Karpas-422 (cell line): ENCODE results near the gene GAS7. TPM values are rescaled to one million over a fixed set of nuclear protein-coding genes. Genes with fewer than 3 reads are reported as not detected.

ENCODE experiments used
- DNase-seq: peaks from one replicate; pipeline ENCODE4 v3.0.0-alpha.2; 2015
- H2AFZ ChIP-seq: fragments of 200-600 bp; sonication (generic); 2 replicates; pipeline ENCODE4 v1.6.1; 2014; ENCODE audit warnings: antibody characterized with exemption, low read length, mixed read lengths
- H3K27ac ChIP-seq: fragments of 200-600 bp; sonication (generic); 2 replicates; pipeline ENCODE4 v1.5.1; 2014; ENCODE audit warnings: mild to moderate bottlenecking, low read length, moderate library complexity
- H3K27me3 ChIP-seq: fragments of 200-600 bp; sonication (generic); 2 replicates; pipeline ENCODE4 v1.6.1; 2014; ENCODE audit warnings: low read length, mixed read lengths
- H3K36me3 ChIP-seq: fragments of 200-600 bp; sonication (generic); 2 replicates; pipeline ENCODE4 v1.6.1; 2014; ENCODE audit warnings: low read length, mixed read lengths; ENCODE audit not compliant: insufficient read depth
- H3K4me1 ChIP-seq: fragments of 200-600 bp; sonication (generic); 2 replicates; pipeline ENCODE4 v1.6.1; 2014; ENCODE audit warnings: mild to moderate bottlenecking, low read length, mixed read lengths
- H3K4me2 ChIP-seq: fragments of 200-600 bp; sonication (generic); 2 replicates; pipeline ENCODE4 v1.6.1; 2014; ENCODE audit warnings: low read length, low read depth, mild to moderate bottlenecking; ENCODE audit not compliant: poor library complexity, severe bottlenecking
- H3K4me3 ChIP-seq: fragments of 200-600 bp; sonication (generic); 2 replicates; pipeline ENCODE4 v1.5.1; 2014; ENCODE audit warnings: mild to moderate bottlenecking, antibody characterized with exemption, low read length, mixed read lengths
- H3K79me2 ChIP-seq: fragments of 200-600 bp; sonication (generic); 2 replicates; pipeline ENCODE4 v1.6.1; 2014; ENCODE audit warnings: mild to moderate bottlenecking, low read length, mixed read lengths
- H3K9ac ChIP-seq: fragments of 200-600 bp; sonication (generic); 2 replicates; pipeline ENCODE4 v1.6.0; 2014; ENCODE audit warnings: low read length
- H3K9me2 ChIP-seq: fragments of 200-600 bp; sonication (generic), shearing (Covaris generic); replicated peaks from 2 replicates; pipeline ENCODE4 v1.6.0; 2014; ENCODE audit warnings: mild to moderate bottlenecking, low read length, moderate library complexity; ENCODE audit not compliant: insufficient read depth
- H3K9me3 ChIP-seq: fragments of 300-700, 200-600 bp; sonication (generic); 2 replicates; pipeline ENCODE4 v1.6.1; 2014; ENCODE audit warnings: low read length, mixed read lengths
- H4K20me1 ChIP-seq: fragments of 200-600 bp; sonication (generic); 2 replicates; pipeline ENCODE4 v1.6.1; 2014; ENCODE audit warnings: mild to moderate bottlenecking, antibody characterized with exemption, low read length, low read depth; ENCODE audit not compliant: insufficient read depth
- total RNA-seq: library from RNA; depleted of rRNA; stranded (reverse); fragments of >200 nt; shearing (Covaris generic); gene quantifications from 2 replicates; pipeline ENCODE4 v1.2.3, GENCODE V29; 2014; ENCODE audit warnings: low replicate concordance

Gene GAS7
- total RNA-seq, 1 experiment from 2014 or later, result 79.9 TPM

DNA sequence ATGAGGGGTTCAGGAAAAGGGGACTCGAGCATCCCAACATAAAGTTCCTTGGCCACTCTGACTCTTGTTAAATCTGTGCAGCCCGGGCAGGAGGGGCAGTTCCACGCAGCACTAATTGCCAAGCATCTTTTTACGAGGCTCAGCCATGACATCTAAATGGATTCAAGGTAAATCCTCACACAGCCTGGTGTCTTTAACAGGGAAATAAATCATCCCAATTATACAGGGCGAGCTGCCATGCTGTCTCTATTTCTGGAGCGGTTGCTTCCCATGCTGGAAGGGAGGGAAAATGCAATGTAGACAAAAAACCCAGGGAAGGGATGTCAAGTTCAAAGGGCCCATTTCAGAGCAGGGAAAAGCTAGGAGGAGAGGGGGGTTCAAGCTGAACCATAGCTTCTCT lies 110.0 kb downstream of the GAS7 start:
- no peak overlapping the region for H3K4me3 ChIP-seq
- no peak for DNase-seq
- no peaks in the 10 kb centered on the region for H3K36me3 ChIP-seq
- H3K9me3 ChIP-seq, result no peaks in the 10 kb centered on the region
- H3K9me2 ChIP-seq, result no peaks in the 10 kb centered on the region
- H3K9ac ChIP-seq, result no peak overlapping the region
- no peak overlapping the region for H3K27ac ChIP-seq
- H3K27me3 ChIP-seq, result no peaks in the 10 kb centered on the region
- H4K20me1 ChIP-seq, result no peaks in the 10 kb centered on the region
- no peak overlapping the region for H3K4me2 ChIP-seq
- no peaks in the 10 kb centered on the region for H3K79me2 ChIP-seq
- no peak overlapping the region for H2AFZ ChIP-seq
- H3K4me1 ChIP-seq, result peaks cover 31% of the 10 kb centered on the region

DNA sequence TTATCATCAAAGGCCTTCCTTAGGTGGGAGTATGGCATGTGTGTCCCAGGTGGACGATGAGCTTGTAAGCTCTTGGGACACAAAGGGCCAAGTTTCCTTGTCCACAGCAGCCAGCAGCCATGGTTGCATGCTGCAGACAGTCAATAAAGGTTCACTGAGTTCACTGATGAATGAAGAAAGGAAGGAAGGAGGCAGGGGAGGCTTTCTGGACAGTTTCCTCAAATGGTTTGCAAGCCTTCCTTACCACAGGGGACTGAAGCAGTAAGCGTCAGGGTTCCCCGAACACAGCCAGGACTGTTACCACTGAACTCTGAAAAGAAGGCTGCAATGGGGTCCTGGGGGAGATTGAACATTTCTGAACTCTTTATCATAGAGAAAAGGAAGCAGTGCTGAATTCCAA lies 111.1 kb downstream of the GAS7 start:
- H3K4me1 ChIP-seq, result peaks cover 31% of the 10 kb centered on the region
- H3K4me3 ChIP-seq, result no peak overlapping the region
- H3K27me3 ChIP-seq, result no peaks in the 10 kb centered on the region
- no peak overlapping the region for H2AFZ ChIP-seq
- no peak for DNase-seq
- no peak overlapping the region for H3K4me2 ChIP-seq
- no peak overlapping the region for H3K9ac ChIP-seq
- H4K20me1 ChIP-seq, result no peaks in the 10 kb centered on the region
- H3K79me2 ChIP-seq, result no peaks in the 10 kb centered on the region
- H3K9me3 ChIP-seq, result no peaks in the 10 kb centered on the region
- no peaks in the 10 kb centered on the region for H3K36me3 ChIP-seq
- no peaks in the 10 kb centered on the region for H3K9me2 ChIP-seq
- no peak overlapping the region for H3K27ac ChIP-seq

DNA sequence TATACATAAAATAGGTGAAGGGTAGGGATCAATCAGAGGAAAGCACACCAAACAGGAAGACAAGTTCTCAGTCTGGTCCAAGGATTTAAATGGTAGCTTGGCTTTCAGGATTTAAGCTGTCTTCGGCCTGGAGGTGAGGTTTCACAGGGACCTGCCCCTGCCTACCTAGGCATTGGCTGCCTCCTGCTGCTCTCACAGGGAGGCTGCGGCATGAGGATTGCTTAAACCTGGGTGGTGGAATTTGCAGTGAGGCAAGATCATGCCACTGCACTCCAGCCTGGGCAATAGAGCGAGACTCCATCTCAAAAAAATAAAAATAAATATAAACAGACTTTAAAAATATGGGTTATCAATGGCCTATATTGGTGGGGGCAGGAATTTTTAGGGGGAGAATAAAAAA lies 114.5 kb downstream of the GAS7 start:
- H3K4me3 ChIP-seq, result no peak overlapping the region
- no peaks in the 10 kb centered on the region for H3K9me3 ChIP-seq
- H3K9ac ChIP-seq, result no peak overlapping the region
- H3K9me2 ChIP-seq, result no peaks in the 10 kb centered on the region
- DNase-seq, result no peak
- no peaks in the 10 kb centered on the region for H3K36me3 ChIP-seq
- H3K4me1 ChIP-seq, result peaks cover 34% of the 10 kb centered on the region
- no peaks in the 10 kb centered on the region for H4K20me1 ChIP-seq
- no peaks in the 10 kb centered on the region for H3K27me3 ChIP-seq
- no peak overlapping the region for H3K4me2 ChIP-seq
- no peak overlapping the region for H2AFZ ChIP-seq
- no peaks in the 10 kb centered on the region for H3K79me2 ChIP-seq
- no peak overlapping the region for H3K27ac ChIP-seq

DNA sequence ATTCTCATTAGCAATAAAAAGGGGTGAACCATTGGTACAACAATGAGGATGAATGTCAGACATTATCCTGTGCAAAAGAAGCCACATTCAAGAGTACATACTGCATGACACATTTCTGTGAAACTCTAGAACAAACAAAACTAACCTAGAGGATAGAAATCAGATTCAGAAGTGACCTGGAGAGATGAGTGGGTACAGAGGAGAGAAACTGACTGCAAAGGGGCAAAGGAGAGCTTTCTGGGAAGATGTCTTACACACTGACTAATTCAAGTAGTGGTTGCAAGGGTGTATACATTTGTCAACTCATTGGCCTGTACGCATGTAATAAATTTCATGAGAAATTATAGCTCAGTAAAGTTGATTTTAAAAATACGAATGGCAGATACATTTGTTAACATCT lies 115.6 kb downstream of the GAS7 start:
- Histone ChIP-seq H3K27ac (no peak overlapping the region), H3K9ac (no peak overlapping the region), H3K36me3 (no peaks in the 10 kb centered on the region), H3K4me3 (no peak overlapping the region), H2AFZ (no peak overlapping the region), H3K4me1 (peaks cover 34% of the 10 kb centered on the region), H3K79me2 (no peaks in the 10 kb centered on the region), H3K9me3 (no peaks in the 10 kb centered on the region), H3K9me2 (no peaks in the 10 kb centered on the region), H3K4me2 (no peak overlapping the region), H4K20me1 (no peaks in the 10 kb centered on the region), H3K27me3 (no peaks in the 10 kb centered on the region)
- DNase-seq, result no peak

DNA sequence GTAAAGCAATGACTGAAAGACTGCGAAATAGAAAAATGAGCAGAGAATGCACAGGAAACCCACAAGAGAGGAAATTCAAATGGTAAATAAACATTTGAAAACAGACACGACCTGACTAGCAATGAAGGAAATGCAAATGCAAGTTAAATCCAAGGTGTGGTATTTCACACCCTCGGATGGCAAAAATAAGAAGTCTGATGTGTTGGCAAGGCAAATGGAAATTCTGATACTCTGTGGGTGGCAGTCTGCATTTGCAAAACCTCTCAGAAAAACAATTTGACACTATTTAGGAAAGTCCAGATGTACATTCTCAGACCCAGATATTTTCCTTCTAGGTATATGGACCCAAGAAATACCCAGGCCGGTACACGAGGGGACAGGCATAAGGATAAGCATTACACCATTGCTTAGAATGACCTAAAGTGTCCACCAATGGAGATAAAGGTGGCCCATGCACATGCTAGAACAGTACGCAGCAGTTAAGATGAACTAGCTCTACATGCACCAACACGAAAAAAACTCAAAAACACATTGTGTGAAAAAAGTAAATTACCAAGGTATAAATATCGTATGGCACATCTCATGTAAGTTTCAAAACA lies 116.7 kb downstream of the GAS7 start:
- H3K27ac ChIP-seq, result no peak overlapping the region
- H4K20me1 ChIP-seq, result no peaks in the 10 kb centered on the region
- peaks cover 23% of the 10 kb centered on the region for H3K4me1 ChIP-seq
- H2AFZ ChIP-seq, result no peak overlapping the region
- H3K36me3 ChIP-seq, result no peaks in the 10 kb centered on the region
- no peaks in the 10 kb centered on the region for H3K9me2 ChIP-seq
- H3K4me3 ChIP-seq, result no peak overlapping the region
- DNase-seq, result no peak
- H3K9me3 ChIP-seq, result no peaks in the 10 kb centered on the region
- no peaks in the 10 kb centered on the region for H3K79me2 ChIP-seq
- no peaks in the 10 kb centered on the region for H3K27me3 ChIP-seq
- no peak overlapping the region for H3K9ac ChIP-seq
- H3K4me2 ChIP-seq, result no peak overlapping the region

DNA sequence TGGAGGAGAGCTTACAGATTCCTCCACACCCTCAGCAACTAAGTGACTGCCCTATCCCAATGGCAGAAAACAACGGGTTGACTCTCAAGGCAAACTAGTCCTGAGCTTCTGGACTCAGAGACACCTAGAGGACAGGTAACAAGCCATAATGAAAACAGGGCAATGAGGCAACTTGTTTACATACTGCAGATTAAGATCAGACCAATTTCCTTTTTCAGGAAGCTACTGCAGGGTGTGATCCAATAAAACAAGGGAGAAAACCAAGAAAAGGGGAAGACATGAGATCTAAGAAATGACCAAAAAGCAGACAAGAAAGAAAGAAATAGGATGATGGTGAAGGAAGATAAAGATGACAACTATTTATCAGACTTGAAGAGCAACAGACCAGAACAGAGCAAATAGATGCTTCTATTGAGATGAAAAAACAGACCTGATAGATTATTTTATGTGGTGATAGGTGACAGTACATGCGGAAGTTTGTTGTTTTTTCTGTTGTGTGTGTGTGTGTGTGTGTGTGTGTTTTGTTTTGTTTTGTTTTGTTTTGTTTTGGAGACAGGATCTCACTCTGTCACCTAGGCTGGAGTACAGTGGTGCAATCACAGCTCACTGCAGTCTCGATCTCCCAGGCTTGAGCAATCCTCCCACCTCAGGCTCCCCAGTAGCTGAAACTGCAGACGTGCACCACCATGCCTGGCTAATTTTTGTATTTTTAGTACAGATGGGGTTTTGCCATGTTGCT lies 120.7 kb downstream of the GAS7 start:
- H3K4me1 ChIP-seq, result peaks cover 21% of the 10 kb centered on the region
- H3K27me3 ChIP-seq, result no peaks in the 10 kb centered on the region
- no peak overlapping the region for H3K4me3 ChIP-seq
- H4K20me1 ChIP-seq, result no peaks in the 10 kb centered on the region; the same call in 1 of the 2 replicates
- no peak overlapping the region for H3K27ac ChIP-seq
- H3K9me3 ChIP-seq, result no peaks in the 10 kb centered on the region
- no peaks in the 10 kb centered on the region for H3K36me3 ChIP-seq
- H2AFZ ChIP-seq, result no peak overlapping the region
- H3K9ac ChIP-seq, result no peak overlapping the region
- DNase-seq, result no peak
- H3K4me2 ChIP-seq, result no peak overlapping the region
- H3K79me2 ChIP-seq, result no peaks in the 10 kb centered on the region
- no peaks in the 10 kb centered on the region for H3K9me2 ChIP-seq

DNA sequence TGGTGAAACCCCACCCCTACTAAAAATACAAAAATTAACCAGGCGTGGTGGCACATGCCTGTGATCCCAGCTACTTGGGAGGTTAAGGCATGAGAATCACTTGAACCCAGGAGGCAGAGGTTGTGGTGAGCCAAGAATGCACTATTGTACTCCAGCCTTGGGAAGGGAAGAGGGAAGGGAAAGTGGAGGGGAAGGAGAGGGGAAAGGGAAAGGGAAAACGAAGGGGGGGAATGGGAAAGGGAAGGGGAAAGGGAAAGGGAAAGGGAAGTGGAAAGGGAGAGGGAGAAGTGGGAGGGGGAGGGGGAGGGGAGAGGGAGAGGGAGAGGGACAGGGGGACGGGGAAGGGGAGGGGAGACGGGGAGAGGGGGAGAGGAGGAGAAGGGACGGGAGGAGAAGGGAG lies 122.5 kb downstream of the GAS7 start:
- Histone ChIP-seq H3K27me3 (no peaks in the 10 kb centered on the region), H3K36me3 (no peaks in the 10 kb centered on the region), H3K9me2 (no peaks in the 10 kb centered on the region), H3K9me3 (no peaks in the 10 kb centered on the region), H3K9ac (no peak overlapping the region), H2AFZ (no peak overlapping the region), H4K20me1 (no peaks in the 10 kb centered on the region; the same call in 1 of the 2 replicates), H3K79me2 (no peaks in the 10 kb centered on the region), H3K27ac (no peak overlapping the region), H3K4me1 (peaks cover 18% of the 10 kb centered on the region), H3K4me3 (no peak overlapping the region), H3K4me2 (no peak overlapping the region)
- no peak for DNase-seq

DNA sequence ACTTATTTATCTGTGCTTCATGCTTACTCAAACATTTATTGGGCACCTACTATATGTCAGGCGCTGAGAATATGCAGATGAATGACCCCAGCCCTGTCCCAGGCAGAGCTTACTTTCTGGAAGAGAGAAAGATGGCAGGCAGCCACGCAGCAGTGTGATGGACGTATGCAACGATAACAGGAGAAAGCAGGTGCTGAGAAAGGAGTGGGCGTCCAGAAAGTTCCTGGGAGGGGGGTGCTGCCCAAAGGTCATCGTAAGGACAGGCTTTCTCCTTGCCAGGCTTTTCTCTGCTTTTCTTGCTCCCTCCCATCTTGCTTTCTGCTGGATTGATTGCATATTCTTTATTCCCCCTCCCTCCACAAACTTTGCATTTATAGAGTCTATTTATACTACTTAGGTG lies 124.5 kb downstream of the GAS7 start:
- Histone ChIP-seq H3K27me3 (no peaks in the 10 kb centered on the region), H4K20me1 (no peaks in the 10 kb centered on the region; the same call in 1 of the 2 replicates), H3K9ac (0 out of 2 replicates have a peak overlapping the region, but pooled peaks have one; percentile 3), H3K4me3 (peak overlapping the region; percentile 24; the same call in 1 of the 2 replicates), H3K4me2 (peak overlapping the region; percentile 49), H3K27ac (no peak overlapping the region), H3K9me2 (no peaks in the 10 kb centered on the region), H2AFZ (no peak overlapping the region), H3K36me3 (no peaks in the 10 kb centered on the region), H3K4me1 (peaks cover 18% of the 10 kb centered on the region), H3K9me3 (no peaks in the 10 kb centered on the region), H3K79me2 (no peaks in the 10 kb centered on the region)
- no peak for DNase-seq
